Activated naive CD8-positive, alpha-beta T cell treated with anti-CD3 and anti-CD28 coated beads, Interleukin-2, amount 10 ng/mL, durations not matched to agents 7 days and 5 days (primary cell): ENCODE results near the gene PHF20. TPM values are rescaled to one million over a fixed set of nuclear protein-coding genes. Genes with fewer than 3 reads are reported as not detected.

Source experiments
- ATAC-seq: fragments of 150-1000 bp; cut with Tn5 transposase; one replicate; pipeline ENCODE4 v1.10.0; 2021; ENCODE audit warnings: low read depth, moderate library complexity
- POLR2A ChIA-PET: fragments of 350-600 bp; sonication (Branson Sonifier 250); formaldehyde crosslinking; loops from one replicate; lab custom pipeline; 2021; ENCODE audit warnings: antibody characterized with exemption; lab: Charles Lee
- DNase-seq: peaks from one replicate; pipeline ENCODE4 v3.0.0; 2021
- H3K27ac Mint-ChIP-seq: one replicate; pipeline ENCODE4 v1.8.0; 2022; ENCODE audit warnings: mild to moderate bottlenecking, mixed read lengths
- H3K27me3 Mint-ChIP-seq: one replicate; pipeline ENCODE4 v1.8.0; 2022; ENCODE audit warnings: mild to moderate bottlenecking, moderate library complexity, mixed read lengths
- H3K36me3 Mint-ChIP-seq: one replicate; pipeline ENCODE4 v1.8.0; 2021; ENCODE audit warnings: mild to moderate bottlenecking, mixed read lengths
- H3K4me1 Mint-ChIP-seq: one replicate; pipeline ENCODE4 v1.8.0; 2021; ENCODE audit warnings: mixed read lengths
- H3K4me3 Mint-ChIP-seq: one replicate; pipeline ENCODE4 v1.8.0; 2022; ENCODE audit warnings: mild to moderate bottlenecking, moderate library complexity, mixed read lengths
- H3K9me3 Mint-ChIP-seq: one replicate; pipeline ENCODE4 v1.8.0; 2021; ENCODE audit warnings: mixed read lengths
- total RNA-seq, 2 experiments: library from RNA; stranded (reverse); gene quantifications; one replicate each; pipeline ENCODE4 v1.2.3, GENCODE V29; 2021

PHF20 gene
- total RNA-seq, 2 experiments from 2014 or later = 61.9 to 69.4 TPM

DNA sequence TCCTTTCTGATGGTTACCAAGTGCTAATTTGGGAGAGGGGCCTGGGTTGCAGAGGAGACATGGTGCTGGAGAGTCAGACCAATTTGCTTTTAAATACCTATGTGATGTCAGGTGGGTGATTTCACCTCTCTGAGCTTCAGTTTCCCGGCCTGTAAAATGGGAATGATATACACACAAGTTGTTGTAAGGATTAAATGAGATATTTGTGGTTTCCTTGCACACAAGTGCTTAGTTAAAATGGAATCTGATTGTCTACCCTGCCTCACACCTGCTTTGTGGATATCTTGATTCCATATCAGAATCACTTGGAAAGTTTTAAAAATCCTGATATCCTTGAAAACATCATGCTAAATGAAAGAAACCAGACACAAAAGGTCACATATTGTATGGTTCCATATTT is 138.0 kb downstream of the PHF20 start:
- H3K4me3 Mint-ChIP-seq = no peak overlapping the region
- DNase-seq (no peak), ATAC-seq (no peak)
- peaks cover 15% of the 10 kb centered on the region for H3K4me1 Mint-ChIP-seq
- H3K27ac Mint-ChIP-seq = no peak overlapping the region
- POLR2A ChIA-PET = no interaction called here
- H3K36me3 Mint-ChIP-seq = peaks cover 27% of the 10 kb centered on the region
- no peaks in the 10 kb centered on the region for H3K27me3 Mint-ChIP-seq
- H3K9me3 Mint-ChIP-seq = no peaks in the 10 kb centered on the region

GRCh38 chr20:35910254-35910653 is 138.4 kb downstream of the PHF20 start:
- peaks cover 24% of the 10 kb centered on the region for H3K36me3 Mint-ChIP-seq
- H3K4me3 Mint-ChIP-seq = no peak overlapping the region
- no peaks in the 10 kb centered on the region for H3K9me3 Mint-ChIP-seq
- peaks cover 15% of the 10 kb centered on the region for H3K4me1 Mint-ChIP-seq
- no peak for ATAC-seq
- H3K27me3 Mint-ChIP-seq = no peaks in the 10 kb centered on the region
- DNase-seq = no peak
- H3K27ac Mint-ChIP-seq = no peak overlapping the region
- POLR2A ChIA-PET = no interaction called here

DNA sequence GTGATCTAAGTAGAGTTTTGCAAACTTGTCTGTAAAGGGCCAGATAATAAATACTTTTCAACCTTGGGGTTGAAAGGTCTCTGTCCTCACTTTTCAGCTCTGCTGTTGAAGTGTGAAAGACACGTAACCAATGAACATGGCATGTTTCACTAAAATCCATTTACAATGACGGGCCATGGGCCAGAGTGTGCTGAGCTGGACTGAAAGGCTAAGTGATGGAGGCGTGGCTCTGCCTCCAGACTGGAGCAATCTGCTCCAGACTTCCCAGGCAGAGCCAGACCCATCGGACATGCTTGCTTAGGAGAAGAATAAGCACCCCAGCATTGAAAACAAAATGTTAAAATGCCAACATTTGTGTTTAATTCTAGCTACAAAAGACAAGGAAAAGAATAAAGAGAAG is 141.1 kb downstream of the PHF20 start:
- POLR2A ChIA-PET = no interaction called here
- peaks cover 18% of the 10 kb centered on the region for H3K36me3 Mint-ChIP-seq
- ATAC-seq = no peak
- H3K4me1 Mint-ChIP-seq = peaks cover 12% of the 10 kb centered on the region
- no peaks in the 10 kb centered on the region for H3K9me3 Mint-ChIP-seq
- no peak overlapping the region for H3K27ac Mint-ChIP-seq
- H3K27me3 Mint-ChIP-seq = no peaks in the 10 kb centered on the region
- DNase-seq = no peak
- H3K4me3 Mint-ChIP-seq = no peak overlapping the region

DNA sequence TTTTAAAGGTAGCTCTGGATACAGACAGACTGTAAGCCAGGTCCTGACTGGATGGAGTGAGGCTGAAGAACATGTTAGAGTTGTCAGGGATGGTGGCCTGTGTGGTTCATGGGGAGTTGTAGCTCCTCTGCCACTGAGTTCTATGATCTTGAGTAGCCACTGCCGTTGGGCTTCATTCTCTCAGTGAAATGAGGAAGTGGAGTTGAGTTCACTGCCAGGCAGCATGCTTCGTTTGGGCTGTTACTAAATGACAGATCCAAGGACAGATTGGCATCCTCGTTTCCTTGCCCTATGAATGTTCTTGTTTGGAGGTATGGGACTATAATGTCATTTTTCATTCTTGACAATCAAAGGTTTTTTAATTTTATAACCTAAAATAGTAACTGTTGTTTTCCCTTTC is 145.3 kb downstream of the PHF20 start:
- Mint-ChIP-seq H3K4me3 (no peak overlapping the region), H3K4me1 (peaks cover 4% of the 10 kb centered on the region), H3K36me3 (peaks cover 24% of the 10 kb centered on the region), H3K27me3 (no peaks in the 10 kb centered on the region), H3K27ac (no peak overlapping the region), H3K9me3 (no peaks in the 10 kb centered on the region)
- DNase-seq (no peak), ATAC-seq (no peak)
- POLR2A ChIA-PET = no interaction called here

DNA sequence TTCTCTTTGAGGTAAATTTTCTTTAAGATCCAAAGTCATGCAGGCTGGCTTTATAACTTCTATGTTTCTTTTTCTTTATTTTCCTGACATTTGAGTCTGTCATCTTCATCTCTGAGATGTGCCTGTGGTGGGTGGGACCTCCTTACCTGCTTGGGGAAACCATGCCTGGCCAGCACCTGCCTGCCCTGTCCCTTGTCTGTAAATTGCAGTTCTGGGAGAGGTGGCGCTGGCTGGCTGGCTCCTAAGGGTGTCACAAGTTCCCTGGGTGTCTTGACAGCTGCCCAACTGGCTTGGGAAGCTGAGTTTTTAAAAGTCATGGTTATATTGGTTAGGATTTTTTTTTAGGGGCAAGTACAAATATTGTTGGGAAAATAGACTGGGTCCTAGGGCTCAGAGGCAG is 146.2 kb downstream of the PHF20 start:
- Mint-ChIP-seq H3K27ac (no peak overlapping the region), H3K9me3 (no peaks in the 10 kb centered on the region), H3K36me3 (peaks cover 20% of the 10 kb centered on the region), H3K4me1 (peaks cover 3% of the 10 kb centered on the region), H3K4me3 (no peak overlapping the region), H3K27me3 (no peaks in the 10 kb centered on the region)
- ATAC-seq = no peak
- no peak for DNase-seq
- POLR2A ChIA-PET = no interaction called here

DNA sequence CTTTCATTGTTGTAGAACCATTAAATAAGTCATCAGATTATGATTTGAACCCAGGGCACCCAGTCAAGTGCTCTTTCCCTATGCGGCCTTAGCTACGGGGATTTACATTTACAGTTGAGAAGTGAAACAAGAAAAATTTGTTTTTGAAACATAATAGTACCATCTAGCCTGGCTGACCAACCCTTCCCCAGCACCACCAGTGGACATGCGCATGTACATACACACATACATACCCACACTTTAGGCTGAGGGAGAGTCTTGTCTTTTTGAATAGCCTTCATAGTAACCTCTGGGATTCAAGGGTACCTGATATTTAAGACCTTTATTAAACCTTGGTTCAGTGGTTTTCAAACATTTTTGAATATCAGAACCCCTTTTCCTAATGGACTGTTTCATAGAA is 148.7 kb downstream of the PHF20 start:
- no peak overlapping the region for H3K4me3 Mint-ChIP-seq
- no peak for ATAC-seq
- H3K36me3 Mint-ChIP-seq = peaks cover 15% of the 10 kb centered on the region
- peaks cover 1% of the 10 kb centered on the region for H3K4me1 Mint-ChIP-seq
- H3K27ac Mint-ChIP-seq = no peak overlapping the region
- no peaks in the 10 kb centered on the region for H3K9me3 Mint-ChIP-seq
- H3K27me3 Mint-ChIP-seq = no peaks in the 10 kb centered on the region
- POLR2A ChIA-PET = no interaction called here
- DNase-seq = no peak

GRCh38 chr20:35929301-35929700 is 157.5 kb downstream of the PHF20 start:
- no peaks in the 10 kb centered on the region for H3K27me3 Mint-ChIP-seq
- peaks cover 33% of the 10 kb centered on the region for H3K36me3 Mint-ChIP-seq
- ATAC-seq = no peak
- H3K9me3 Mint-ChIP-seq = no peaks in the 10 kb centered on the region
- no peak overlapping the region for H3K4me3 Mint-ChIP-seq
- no peak overlapping the region for H3K27ac Mint-ChIP-seq
- H3K4me1 Mint-ChIP-seq = peaks cover 9% of the 10 kb centered on the region
- POLR2A ChIA-PET = no interaction called here
- DNase-seq = no peak

- H3K9me3 Mint-ChIP-seq = no peaks in the 10 kb centered on the region
- no peaks in the 10 kb centered on the region for H3K27me3 Mint-ChIP-seq
- POLR2A ChIA-PET = interaction anchor here (0.7 kb wide), 1 partner anchor 302 kb away, joined by 3 read pairs; the partner anchor contains the start of gene AAR2
- ATAC-seq = no peak
- no peak overlapping the region for H3K4me3 Mint-ChIP-seq
- H3K4me1 Mint-ChIP-seq = peaks cover 18% of the 10 kb centered on the region
- DNase-seq = no peak
- peaks cover 30% of the 10 kb centered on the region for H3K36me3 Mint-ChIP-seq
- no peak overlapping the region for H3K27ac Mint-ChIP-seq
These were observed 162.2 kb downstream of the PHF20 start for GRCh38 chr20:35934050-35934449.

DNA sequence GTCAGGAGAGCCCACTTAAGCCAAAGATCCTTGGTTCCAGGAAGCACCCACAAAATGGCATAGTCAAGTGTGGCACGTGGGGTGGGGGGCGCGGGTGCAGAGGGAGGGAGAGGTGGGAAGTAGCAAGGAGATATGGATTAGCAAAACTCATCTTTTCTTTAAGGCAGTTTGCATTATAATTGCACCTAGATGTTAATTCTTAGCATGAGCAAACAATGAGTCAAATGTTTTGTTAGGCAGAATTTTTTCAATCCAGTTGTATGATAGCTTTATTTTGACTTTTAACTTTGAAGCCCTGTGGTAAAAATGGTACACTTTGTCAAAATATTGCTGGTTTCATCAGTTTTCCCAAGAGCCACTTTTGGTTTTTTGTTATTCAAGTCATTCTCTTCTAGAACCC is 167.4 kb downstream of the PHF20 start:
- no peak overlapping the region for H3K27ac Mint-ChIP-seq
- H3K9me3 Mint-ChIP-seq = no peaks in the 10 kb centered on the region
- ATAC-seq = no peak
- POLR2A ChIA-PET = no interaction called here
- DNase-seq = no peak
- peaks cover 20% of the 10 kb centered on the region for H3K36me3 Mint-ChIP-seq
- H3K27me3 Mint-ChIP-seq = no peaks in the 10 kb centered on the region
- H3K4me3 Mint-ChIP-seq = no peak overlapping the region
- H3K4me1 Mint-ChIP-seq = peaks cover 9% of the 10 kb centered on the region

- Mint-ChIP-seq H3K27ac (peak overlapping the region; percentile 40), H3K4me1 (no peaks in the 10 kb centered on the region), H3K9me3 (no peaks in the 10 kb centered on the region), H3K4me3 (no peak overlapping the region), H3K27me3 (no peaks in the 10 kb centered on the region), H3K36me3 (peaks cover 22% of the 10 kb centered on the region)
- ATAC-seq (no peak), DNase-seq (no peak)
- POLR2A ChIA-PET = no interaction called here
These were observed 169.8 kb downstream of the PHF20 start for GRCh38 chr20:35941620-35942019.

- Mint-ChIP-seq H3K36me3 (peaks cover 22% of the 10 kb centered on the region), H3K9me3 (no peaks in the 10 kb centered on the region), H3K27ac (no peak overlapping the region), H3K4me3 (no peak overlapping the region), H3K4me1 (peaks cover under 1% of the 10 kb centered on the region), H3K27me3 (no peaks in the 10 kb centered on the region)
- DNase-seq = no peak
- ATAC-seq = no peak
- POLR2A ChIA-PET = interaction anchor here (1.9 kb wide), 1 partner anchor 12 kb away, joined by 16 read pairs; the partner anchor contains the start of gene SCAND1
These were observed 170.4 kb downstream of the PHF20 start for GRCh38 chr20:35942243-35942642.

DNA sequence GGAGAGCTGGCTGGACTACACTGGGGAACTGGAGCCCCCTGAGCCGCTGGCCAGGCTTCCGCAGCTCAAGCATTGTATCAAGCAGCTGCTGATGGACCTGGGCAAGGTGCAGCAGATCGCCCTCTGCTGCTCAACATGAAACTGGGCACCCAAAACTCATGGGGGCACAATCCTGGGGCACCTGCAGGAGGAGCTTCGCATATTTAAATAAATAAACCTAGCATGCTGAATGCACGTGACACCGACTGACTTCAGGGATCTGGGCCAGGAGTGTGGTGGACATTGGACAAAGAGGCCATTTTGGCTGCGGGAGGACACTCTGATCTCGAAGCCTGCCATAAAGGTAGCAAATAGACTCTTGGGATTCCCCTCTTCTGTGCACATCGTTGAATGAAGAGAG is 175.7 kb downstream of the PHF20 start:
- no peaks in the 10 kb centered on the region for H3K9me3 Mint-ChIP-seq
- no peak overlapping the region for H3K4me3 Mint-ChIP-seq
- DNase-seq (no peak), ATAC-seq (peak; percentile 56)
- H3K36me3 Mint-ChIP-seq = peaks cover 22% of the 10 kb centered on the region
- POLR2A ChIA-PET = interaction anchor here (0.8 kb wide), 2 partner anchors 204 to 457 kb away, joined by 3 to 4 read pairs; no protein-coding TSS in a partner anchor
- H3K4me1 Mint-ChIP-seq = peaks cover 6% of the 10 kb centered on the region
- no peaks in the 10 kb centered on the region for H3K27me3 Mint-ChIP-seq
- H3K27ac Mint-ChIP-seq = no peak overlapping the region

DNA sequence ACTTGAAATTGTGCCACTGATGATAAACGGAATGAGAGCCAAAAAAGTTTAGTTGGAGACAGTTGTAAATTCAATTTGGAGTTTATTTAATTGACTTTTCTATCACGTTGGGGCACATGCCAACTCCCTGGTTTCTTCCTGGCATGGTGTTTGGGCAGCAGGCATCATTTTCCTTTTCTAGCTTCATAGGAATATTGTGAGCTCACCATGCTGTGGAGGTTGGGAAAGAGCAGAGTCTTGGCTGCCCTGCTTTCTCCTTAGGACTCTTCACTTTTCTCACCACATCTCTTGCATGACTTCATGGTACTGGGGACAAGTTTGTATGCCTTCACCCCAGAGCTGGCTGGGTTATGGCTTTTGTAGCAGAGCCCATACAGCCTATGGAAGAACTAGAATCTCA is 176.1 kb downstream of the PHF20 start:
- POLR2A ChIA-PET = interaction anchor here (0.6 to 0.8 kb wide), 2 partner anchors 205 to 364 kb away, joined by 4 to 5 read pairs; no protein-coding TSS in a partner anchor
- H3K27me3 Mint-ChIP-seq = no peaks in the 10 kb centered on the region
- ATAC-seq (no peak), DNase-seq (no peak)
- no peak overlapping the region for H3K4me3 Mint-ChIP-seq
- H3K36me3 Mint-ChIP-seq = peaks cover 26% of the 10 kb centered on the region
- H3K27ac Mint-ChIP-seq = no peak overlapping the region
- H3K4me1 Mint-ChIP-seq = peaks cover 10% of the 10 kb centered on the region
- no peaks in the 10 kb centered on the region for H3K9me3 Mint-ChIP-seq

DNA sequence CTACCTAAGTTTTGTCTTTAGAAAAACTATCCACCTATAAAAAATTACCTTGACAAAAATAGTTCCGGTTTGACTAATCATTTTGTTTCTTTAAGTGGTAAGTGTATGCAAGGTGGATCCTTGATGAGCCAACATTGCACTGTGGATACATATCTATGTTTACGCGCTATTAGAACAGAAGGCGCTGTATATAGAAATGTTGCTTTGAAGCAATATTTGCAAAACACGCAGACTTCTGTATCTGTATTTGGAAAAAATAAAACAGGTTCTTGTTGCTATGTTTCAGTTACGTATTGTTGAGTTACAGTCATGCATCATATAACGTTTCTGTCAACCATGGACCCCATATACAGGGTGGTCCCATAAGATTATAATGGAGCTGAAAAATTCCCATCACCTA is 178.3 kb downstream of the PHF20 start:
- DNase-seq (no peak), ATAC-seq (no peak)
- H3K4me1 Mint-ChIP-seq = peaks cover 10% of the 10 kb centered on the region
- H3K27me3 Mint-ChIP-seq = no peaks in the 10 kb centered on the region
- POLR2A ChIA-PET = interaction anchor here (1.5 kb wide), 1 partner anchor 459 kb away, joined by 3 read pairs; no protein-coding TSS in a partner anchor
- no peaks in the 10 kb centered on the region for H3K9me3 Mint-ChIP-seq
- H3K4me3 Mint-ChIP-seq = no peak overlapping the region
- H3K27ac Mint-ChIP-seq = no peak overlapping the region
- peaks cover 26% of the 10 kb centered on the region for H3K36me3 Mint-ChIP-seq
